Mesendoderm (in vitro differentiated cells): ENCODE results near the gene OR52W1.

ENCODE experiments used
- DNase-seq: peaks from one replicate; pipeline ENCODE4 v3.0.0; 2013
- H2AK5ac ChIP-seq: 2 replicates; pipeline ENCODE4 v1.6.1; 2013; ENCODE audit warnings: low read length, inconsistent platforms
- H2BK120ac ChIP-seq: 2 replicates; pipeline ENCODE4 v1.6.1; 2013; ENCODE audit warnings: low read depth, mild to moderate bottlenecking, low read length, moderate library complexity, mixed read lengths
- H2BK15ac ChIP-seq: replicated peaks from 2 replicates; pipeline ENCODE4 v1.6.1; 2013; ENCODE audit warnings: low read depth, mild to moderate bottlenecking, moderate library complexity
- H2BK5ac ChIP-seq: 2 replicates; pipeline ENCODE4 v1.6.1; 2013; ENCODE audit warnings: low read length, inconsistent platforms
- H3K18ac ChIP-seq: 2 replicates; pipeline ENCODE4 v1.6.1; 2013; ENCODE audit warnings: mild to moderate bottlenecking, low read length, mixed read lengths
- H3K23ac ChIP-seq: one replicate; pipeline ENCODE4 v1.6.1; 2013; ENCODE audit warnings: low read length
- H3K27ac ChIP-seq: 2 replicates; pipeline ENCODE4 v1.5.1; 2013; ENCODE audit warnings: low read depth, mild to moderate bottlenecking, inconsistent platforms, low read length, moderate library complexity
- H3K27me3 ChIP-seq: 2 replicates; pipeline ENCODE4 v1.6.1; 2013; ENCODE audit warnings: low read length, control low read depth, mild to moderate bottlenecking, inconsistent platforms; ENCODE audit not compliant: insufficient read depth, poor library complexity
- H3K36me3 ChIP-seq: 2 replicates; pipeline ENCODE4 v1.6.1; 2013; ENCODE audit warnings: low read length, inconsistent platforms; ENCODE audit not compliant: control insufficient read depth, insufficient read depth
- H3K4ac ChIP-seq: one replicate; pipeline ENCODE4 v1.6.1; 2013; ENCODE audit warnings: low read depth, mild to moderate bottlenecking, low read length, moderate library complexity
- H3K4me1 ChIP-seq: 2 replicates; pipeline ENCODE4 v1.6.1; 2013; ENCODE audit warnings: low read depth, low read length, inconsistent platforms; ENCODE audit not compliant: control insufficient read depth
- H3K4me2 ChIP-seq: 2 replicates; pipeline ENCODE4 v1.6.1; 2013; ENCODE audit warnings: low read length
- H3K4me3 ChIP-seq: 2 replicates; pipeline ENCODE4 v1.5.1; 2013; ENCODE audit warnings: mild to moderate bottlenecking, low read length
- H3K56ac ChIP-seq: one replicate; pipeline ENCODE4 v1.6.1; 2013; ENCODE audit warnings: low read length
- H3K79me1 ChIP-seq: 2 replicates; pipeline ENCODE4 v1.6.1; 2013; ENCODE audit warnings: low read length, inconsistent platforms
- H3K79me2 ChIP-seq: 2 replicates; pipeline ENCODE4 v1.6.1; 2013; ENCODE audit warnings: mild to moderate bottlenecking, low read length; ENCODE audit not compliant: control insufficient read depth, insufficient read depth
- H3K9ac ChIP-seq: 2 replicates; pipeline ENCODE4 v1.6.1; 2013; ENCODE audit warnings: low read length, inconsistent platforms
- H4K5ac ChIP-seq: one replicate; pipeline ENCODE4 v1.6.1; 2013; ENCODE audit warnings: low read length
- H4K8ac ChIP-seq: one replicate; pipeline ENCODE4 v1.6.1; 2013; ENCODE audit warnings: low read depth, mild to moderate bottlenecking, control low read depth, low read length, moderate library complexity
- WGBS: extraction: QIAGEN DNeasy Blood & Tissue Kit; methylation state at CpG from one replicate; pipeline ENCODE4 v1.1.7; 2013; ENCODE audit warnings: low lambda C conversion rate, missing lambda C conversion rate; ENCODE audit not compliant: insufficient coverage; ENCODE audit errors: extremely low coverage; 5-methylcytosine and 5-hydroxymethylcytosine counted together

Gene OR52W1

GRCh38 chr11:6201481-6201880 lies 2.5 kb downstream of the OR52W1 start:
- Histone ChIP-seq H3K27ac (no peak overlapping the region), H2BK5ac (no peak overlapping the region), H3K23ac (no peak overlapping the region), H3K27me3 (no peaks in the 10 kb centered on the region), H3K56ac (no peak overlapping the region), H2BK15ac (no peak overlapping the region), H3K9ac (no peak overlapping the region), H2AK5ac (no peak overlapping the region), H2BK120ac (no peak overlapping the region), H3K18ac (no peak overlapping the region), H3K4me2 (no peak overlapping the region), H3K4ac (no peak overlapping the region), H3K79me1 (no peaks in the 10 kb centered on the region), H3K4me1 (no peaks in the 10 kb centered on the region), H4K5ac (no peak overlapping the region), H3K4me3 (no peak overlapping the region), H3K79me2 (no peaks in the 10 kb centered on the region), H3K36me3 (no peaks in the 10 kb centered on the region), H4K8ac (no peak overlapping the region)
- no CpG with 5 or more reads among the region's 2 CpGs for WGBS
- DNase-seq, result no peak

DNA sequence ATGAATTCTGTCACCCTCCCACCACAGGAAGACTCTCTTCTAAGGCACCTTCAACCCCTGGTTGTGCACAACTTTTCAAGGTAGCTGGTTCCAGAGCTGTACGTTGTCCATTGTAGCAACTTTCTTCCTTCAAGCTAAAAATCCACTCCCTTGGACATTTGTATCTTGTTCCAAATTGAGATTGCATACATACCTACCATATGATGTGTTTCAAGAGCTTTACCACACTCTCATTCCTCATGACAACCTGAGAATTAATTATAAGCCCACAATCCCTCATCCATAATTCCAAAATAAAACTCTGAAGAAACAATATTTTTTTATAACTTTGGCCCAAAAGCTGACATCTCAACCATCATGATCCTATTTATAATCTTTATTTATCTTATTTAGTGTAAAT lies 3.0 kb downstream of the OR52W1 start:
- Histone ChIP-seq H4K8ac (no peak overlapping the region), H3K18ac (no peak overlapping the region), H3K56ac (no peak overlapping the region), H3K36me3 (no peaks in the 10 kb centered on the region), H3K9ac (no peak overlapping the region), H3K27ac (no peak overlapping the region), H2AK5ac (no peak overlapping the region), H3K4me2 (no peak overlapping the region), H2BK15ac (no peak overlapping the region), H2BK5ac (no peak overlapping the region), H3K4me1 (no peaks in the 10 kb centered on the region), H3K79me2 (no peaks in the 10 kb centered on the region), H3K27me3 (no peaks in the 10 kb centered on the region), H3K79me1 (no peaks in the 10 kb centered on the region), H3K4ac (no peak overlapping the region), H4K5ac (no peak overlapping the region), H2BK120ac (no peak overlapping the region), H3K4me3 (no peak overlapping the region), H3K23ac (no peak overlapping the region)
- DNase-seq, result no peak
- no CpG with 5 or more reads among the region's 1 CpG for WGBS

GRCh38 chr11:6203327-6203726 lies 4.3 kb downstream of the OR52W1 start:
- H3K56ac ChIP-seq, result no peak overlapping the region
- no peak overlapping the region for H4K5ac ChIP-seq
- H2BK15ac ChIP-seq, result no peak overlapping the region
- H3K4me2 ChIP-seq, result no peak overlapping the region
- H2BK5ac ChIP-seq, result no peak overlapping the region
- no peak for DNase-seq
- H3K23ac ChIP-seq, result no peak overlapping the region
- H3K27me3 ChIP-seq, result no peaks in the 10 kb centered on the region
- WGBS, result no CpG with 5 or more reads among the region's 3 CpGs
- no peak overlapping the region for H3K9ac ChIP-seq
- H3K79me1 ChIP-seq, result no peaks in the 10 kb centered on the region
- no peak overlapping the region for H3K27ac ChIP-seq
- no peak overlapping the region for H3K4ac ChIP-seq
- no peaks in the 10 kb centered on the region for H3K79me2 ChIP-seq
- no peak overlapping the region for H3K18ac ChIP-seq
- no peak overlapping the region for H2AK5ac ChIP-seq
- H3K4me3 ChIP-seq, result no peak overlapping the region
- H3K36me3 ChIP-seq, result no peaks in the 10 kb centered on the region
- no peaks in the 10 kb centered on the region for H3K4me1 ChIP-seq
- H2BK120ac ChIP-seq, result no peak overlapping the region
- H4K8ac ChIP-seq, result no peak overlapping the region

GRCh38 chr11:6204706-6205105 lies 5.7 kb downstream of the OR52W1 start:
- H2BK15ac ChIP-seq, result no peak overlapping the region
- no peak overlapping the region for H3K9ac ChIP-seq
- no peak overlapping the region for H3K4ac ChIP-seq
- H3K79me2 ChIP-seq, result no peaks in the 10 kb centered on the region
- no peaks in the 10 kb centered on the region for H3K36me3 ChIP-seq
- no peak overlapping the region for H2AK5ac ChIP-seq
- H3K18ac ChIP-seq, result no peak overlapping the region
- no peak overlapping the region for H3K4me3 ChIP-seq
- H4K8ac ChIP-seq, result no peak overlapping the region
- WGBS, result no CpG with 5 or more reads among the region's 1 CpG
- H3K23ac ChIP-seq, result no peak overlapping the region
- no peaks in the 10 kb centered on the region for H3K4me1 ChIP-seq
- H4K5ac ChIP-seq, result no peak overlapping the region
- H2BK120ac ChIP-seq, result no peak overlapping the region
- DNase-seq, result no peak
- H3K27ac ChIP-seq, result no peak overlapping the region
- no peaks in the 10 kb centered on the region for H3K79me1 ChIP-seq
- H2BK5ac ChIP-seq, result no peak overlapping the region
- H3K4me2 ChIP-seq, result no peak overlapping the region
- no peaks in the 10 kb centered on the region for H3K27me3 ChIP-seq
- no peak overlapping the region for H3K56ac ChIP-seq

DNA sequence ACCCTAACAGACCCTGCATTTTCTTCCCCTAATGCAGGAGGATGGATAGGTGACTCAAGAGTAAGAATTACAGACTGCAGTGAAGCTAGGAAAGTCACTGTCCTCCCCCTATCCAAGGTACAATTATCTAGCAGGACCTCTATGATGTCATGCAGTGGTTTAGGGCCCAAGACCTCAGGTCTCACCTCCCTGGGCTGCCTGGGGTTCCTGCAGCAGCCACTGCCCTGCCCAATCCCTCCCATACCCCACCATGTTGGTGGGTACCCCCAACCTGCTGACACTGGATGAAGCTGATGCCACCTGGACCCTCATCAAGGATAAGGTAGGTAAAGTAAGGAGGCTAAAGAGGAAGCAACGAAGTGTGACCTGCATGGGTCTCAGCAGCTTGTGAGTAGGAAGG lies 6.3 kb downstream of the OR52W1 start, which contains the start of gene C11orf42:
Gene C11orf42, plus strand, starts transcription at position 192 of the 400 bp plus-strand sequence. Its CDS starts 59 bp downstream, at position 251.
- Histone ChIP-seq H2BK120ac (no peak within 1 kb of the TSS), H2BK5ac (no peak within 1 kb of the TSS), H3K79me2 (no peaks in the 10 kb centered on the region), H3K27ac (no peak within 1 kb of the TSS), H3K27me3 (no peaks in the 10 kb centered on the region), H3K36me3 (no peaks in the 10 kb centered on the region), H4K5ac (no peak within 1 kb of the TSS), H3K23ac (no peak within 1 kb of the TSS), H4K8ac (no peak within 1 kb of the TSS), H3K79me1 (no peaks in the 10 kb centered on the region), H3K4me3 (no peak within 1 kb of the TSS), H3K4me1 (no peaks in the 10 kb centered on the region), H3K4ac (no peak within 1 kb of the TSS), H3K56ac (no peak within 1 kb of the TSS), H2BK15ac (no peak within 1 kb of the TSS), H3K18ac (no peak within 1 kb of the TSS), H3K9ac (no peak within 1 kb of the TSS), H3K4me2 (no peak within 1 kb of the TSS), H2AK5ac (no peak within 1 kb of the TSS)
- WGBS, result no CpG with 5 or more reads among the region's 1 CpG
- DNase-seq, result no peak

GRCh38 chr11:6206456-6207180 lies 7.6 kb downstream of the OR52W1 start:
- H3K36me3 ChIP-seq, result no peaks in the 10 kb centered on the region
- H4K8ac ChIP-seq, result no peak overlapping the region
- H3K9ac ChIP-seq, result no peak overlapping the region
- H3K23ac ChIP-seq, result no peak overlapping the region
- no peak overlapping the region for H2BK5ac ChIP-seq
- no peaks in the 10 kb centered on the region for H3K79me1 ChIP-seq
- H3K18ac ChIP-seq, result no peak overlapping the region
- no peak overlapping the region for H3K56ac ChIP-seq
- H2BK120ac ChIP-seq, result no peak overlapping the region
- no peaks in the 10 kb centered on the region for H3K4me1 ChIP-seq
- H3K4me3 ChIP-seq, result no peak overlapping the region
- WGBS, result no CpG with 5 or more reads among the region's 3 CpGs
- no peak overlapping the region for H3K27ac ChIP-seq
- DNase-seq, result no peak
- no peak overlapping the region for H3K4ac ChIP-seq
- H2AK5ac ChIP-seq, result no peak overlapping the region
- no peak overlapping the region for H3K4me2 ChIP-seq
- H2BK15ac ChIP-seq, result no peak overlapping the region
- no peaks in the 10 kb centered on the region for H3K27me3 ChIP-seq
- H3K79me2 ChIP-seq, result no peaks in the 10 kb centered on the region
- H4K5ac ChIP-seq, result no peak overlapping the region
